Stimulated activated memory B cell treated with anti-CD40 and anti-IgM and Interleukin-4, amounts not matched to agents 10 μg/mL and 1 μg/mL and 100 μg/mL, for 72 hours (primary cell): ENCODE results near the gene CHKA.

ENCODE experiments used
- ATAC-seq: fragments of 150-1000 bp; cut with Tn5 transposase; 2 replicates; pipeline ENCODE4 v1.10.0; 2021
- H3K27ac Mint-ChIP-seq: one replicate; pipeline ENCODE4 v1.8.0; 2022; ENCODE audit warnings: mild to moderate bottlenecking, mixed read lengths
- H3K27me3 Mint-ChIP-seq: one replicate; pipeline ENCODE4 v1.8.0; 2022; ENCODE audit warnings: mixed read lengths
- H3K36me3 Mint-ChIP-seq: one replicate; pipeline ENCODE4 v1.8.0; 2022; ENCODE audit warnings: mixed read lengths
- H3K4me1 Mint-ChIP-seq: one replicate; pipeline ENCODE4 v1.8.0; 2022; ENCODE audit warnings: mixed read lengths
- H3K4me3 Mint-ChIP-seq: one replicate; pipeline ENCODE4 v1.8.0; 2022; ENCODE audit warnings: mild to moderate bottlenecking, moderate library complexity, mixed read lengths
- H3K9me3 Mint-ChIP-seq: one replicate; pipeline ENCODE4 v1.8.0; 2022; ENCODE audit warnings: mixed read lengths

CHKA gene

DNA sequence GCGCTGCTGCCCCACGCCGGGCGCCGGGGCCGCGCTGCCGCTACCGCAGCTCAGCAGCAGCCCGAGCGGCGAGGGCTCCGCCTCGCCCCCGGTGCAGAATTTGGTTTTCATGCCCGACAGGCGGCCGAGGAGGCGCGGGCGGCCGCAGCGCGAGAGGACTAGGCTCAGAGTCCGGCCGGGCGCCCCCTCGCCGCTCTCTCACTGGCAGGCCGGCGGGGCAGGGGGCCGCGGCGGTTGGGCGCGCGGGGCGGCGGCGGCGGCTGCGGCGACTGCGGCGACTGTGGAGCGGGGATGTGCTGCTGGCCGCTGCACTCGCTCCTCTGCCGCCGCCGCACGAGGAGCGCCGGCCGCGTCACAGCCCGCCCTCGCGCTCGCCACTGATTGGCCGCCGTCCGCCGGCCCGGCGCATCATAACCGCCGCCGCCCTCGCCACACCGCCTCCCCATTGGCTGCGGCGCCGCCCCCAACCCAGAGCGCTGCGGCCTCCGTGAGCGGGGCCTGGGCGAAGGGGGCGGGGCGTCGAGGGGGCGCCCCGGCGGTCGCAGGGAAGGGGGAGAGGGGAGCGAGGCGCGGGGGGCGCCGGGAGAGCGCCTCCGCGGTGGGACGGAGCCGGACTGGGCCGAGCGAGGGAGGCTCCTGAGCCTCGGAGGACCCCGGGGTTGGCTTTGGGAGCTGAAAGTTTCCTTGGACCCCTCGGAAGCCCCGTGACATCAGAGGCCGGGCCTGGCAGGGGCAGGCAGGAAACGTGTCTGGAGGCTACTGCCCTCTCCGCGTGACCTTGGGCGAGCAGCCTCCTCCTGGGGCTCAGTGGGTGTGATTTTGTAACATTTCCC, at the start of gene CHKA:
Gene CHKA, minus strand, starts transcription at position 322 of the 833 bp plus-strand sequence. Its CDS starts 211 bp downstream, at position 111.
- H3K9me3 Mint-ChIP-seq, result no peaks in the 10 kb centered on the region
- H3K4me1 Mint-ChIP-seq, result peaks cover 28% of the 10 kb centered on the region
- H3K27ac Mint-ChIP-seq, result peak within 1 kb of the TSS; percentile 92
- H3K27me3 Mint-ChIP-seq, result no peaks in the 10 kb centered on the region
- H3K36me3 Mint-ChIP-seq, result no peaks in the 10 kb centered on the region
- ATAC-seq, result peak; percentile 96
- peak within 1 kb of the TSS; percentile 91 for H3K4me3 Mint-ChIP-seq

DNA sequence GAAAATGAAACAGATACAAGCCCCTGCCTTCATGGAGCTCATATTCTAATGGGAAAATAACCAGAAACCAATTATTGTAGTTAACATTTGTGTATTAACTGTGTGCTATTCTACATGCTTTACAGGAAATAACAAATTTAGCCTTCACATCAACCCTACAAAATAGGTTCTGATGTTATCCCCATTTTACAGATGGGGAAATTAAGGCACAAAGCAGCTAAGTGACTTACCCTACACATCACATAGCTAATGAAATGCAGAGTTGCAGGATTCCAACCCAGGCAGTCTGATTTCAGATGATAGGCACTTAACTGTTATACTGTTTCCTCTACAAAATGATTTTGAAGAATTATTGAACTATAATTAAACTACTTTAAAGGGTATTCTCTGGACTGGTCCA, 48.3 kb upstream of the CHKA start:
- no peak overlapping the region for H3K27ac Mint-ChIP-seq
- no peaks in the 10 kb centered on the region for H3K4me1 Mint-ChIP-seq
- peaks cover 47% of the 10 kb centered on the region for H3K36me3 Mint-ChIP-seq
- H3K4me3 Mint-ChIP-seq, result no peak overlapping the region
- no peaks in the 10 kb centered on the region for H3K27me3 Mint-ChIP-seq
- ATAC-seq, result no peak
- H3K9me3 Mint-ChIP-seq, result no peaks in the 10 kb centered on the region

DNA sequence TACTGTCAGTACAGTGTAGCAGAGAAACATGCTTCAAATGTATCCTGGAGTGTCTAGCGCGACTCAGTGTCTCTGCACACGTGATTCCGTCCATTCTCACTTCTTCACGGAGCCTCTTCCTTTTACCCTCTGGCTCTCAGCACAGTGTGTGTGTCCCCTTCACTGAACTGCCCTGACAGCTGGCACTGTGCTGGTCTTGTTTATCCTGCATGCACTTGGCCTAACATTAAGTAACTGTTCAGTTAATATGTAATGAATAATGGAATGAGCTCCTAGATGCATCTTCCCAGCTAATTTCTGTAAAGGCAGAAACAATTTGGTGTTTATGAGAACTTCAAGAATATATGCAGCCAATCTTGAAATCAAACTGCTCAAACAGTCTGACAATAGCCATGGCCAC, 47.5 kb upstream of the CHKA start:
- Mint-ChIP-seq H3K27me3 (no peaks in the 10 kb centered on the region), H3K9me3 (no peaks in the 10 kb centered on the region), H3K4me3 (no peak overlapping the region), H3K27ac (no peak overlapping the region), H3K36me3 (peaks cover 46% of the 10 kb centered on the region), H3K4me1 (peaks cover 5% of the 10 kb centered on the region)
- ATAC-seq, result no peak

DNA sequence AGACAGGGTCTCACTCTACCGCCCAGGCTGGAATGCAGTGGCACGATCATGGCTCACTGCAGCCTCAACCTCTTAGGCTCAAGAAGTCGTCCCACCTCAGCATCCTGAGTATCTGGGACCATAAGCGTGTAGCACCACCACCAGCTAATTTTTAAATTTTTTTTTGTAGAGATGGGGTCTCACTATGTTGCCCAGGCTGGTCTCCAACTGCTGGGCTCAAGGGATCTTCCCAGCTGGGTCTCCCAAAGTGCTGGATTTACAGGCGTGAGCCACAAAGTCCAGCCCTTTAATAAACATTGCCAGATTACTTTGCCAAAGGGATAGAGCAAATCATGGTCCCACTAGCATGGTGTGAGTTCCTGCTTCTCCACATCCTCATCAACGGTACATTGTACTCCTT, 46.3 kb upstream of the CHKA start:
- H3K27me3 Mint-ChIP-seq, result no peaks in the 10 kb centered on the region
- peaks cover 49% of the 10 kb centered on the region for H3K36me3 Mint-ChIP-seq
- ATAC-seq, result no peak
- H3K4me3 Mint-ChIP-seq, result no peak overlapping the region
- H3K27ac Mint-ChIP-seq, result no peak overlapping the region
- peaks cover 5% of the 10 kb centered on the region for H3K4me1 Mint-ChIP-seq
- no peaks in the 10 kb centered on the region for H3K9me3 Mint-ChIP-seq

DNA sequence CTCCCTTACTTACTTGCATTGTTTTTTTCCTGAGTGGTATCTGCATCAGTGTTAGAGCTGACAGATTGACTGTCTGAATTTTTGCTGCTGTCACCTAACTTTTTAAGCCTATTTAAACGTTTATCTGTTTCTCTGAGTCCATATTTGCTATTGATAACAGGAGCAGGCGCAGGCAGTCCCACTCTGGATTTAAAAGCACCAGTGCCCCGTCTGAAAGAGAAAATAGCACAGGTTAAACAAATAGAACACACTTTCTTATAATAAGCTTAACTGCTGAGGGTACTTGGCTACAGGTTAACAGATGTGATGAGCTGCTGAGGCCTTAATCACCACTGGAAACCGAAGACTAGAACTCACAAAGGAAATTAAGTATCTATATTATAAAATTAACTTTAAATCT, 45.8 kb upstream of the CHKA start:
- peaks cover 54% of the 10 kb centered on the region for H3K36me3 Mint-ChIP-seq
- H3K4me1 Mint-ChIP-seq, result peaks cover 5% of the 10 kb centered on the region
- no peaks in the 10 kb centered on the region for H3K9me3 Mint-ChIP-seq
- H3K27me3 Mint-ChIP-seq, result no peaks in the 10 kb centered on the region
- no peak for ATAC-seq
- H3K4me3 Mint-ChIP-seq, result no peak overlapping the region
- H3K27ac Mint-ChIP-seq, result no peak overlapping the region

DNA sequence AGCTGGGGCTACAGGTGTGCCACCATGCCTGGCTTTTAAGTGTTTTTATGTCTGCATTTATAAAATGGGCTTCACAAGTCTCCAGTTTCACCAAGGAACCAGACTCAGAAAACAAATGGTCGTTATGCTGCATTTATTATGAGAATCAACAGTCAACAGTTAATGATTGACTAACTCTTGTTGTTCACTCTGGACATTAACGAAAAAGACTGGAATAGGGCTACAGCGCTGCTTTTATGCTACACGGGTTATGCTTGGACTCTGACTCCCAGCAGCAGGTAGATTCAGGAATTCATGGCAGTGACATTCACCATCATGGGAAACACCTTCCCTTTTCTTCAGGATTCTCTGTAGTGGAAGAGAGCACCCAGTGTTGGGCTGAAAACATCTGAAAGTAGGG, 44.4 kb upstream of the CHKA start:
- ATAC-seq, result no peak
- no peak overlapping the region for H3K4me3 Mint-ChIP-seq
- H3K36me3 Mint-ChIP-seq, result peaks cover 55% of the 10 kb centered on the region
- no peaks in the 10 kb centered on the region for H3K27me3 Mint-ChIP-seq
- H3K9me3 Mint-ChIP-seq, result no peaks in the 10 kb centered on the region
- peaks cover 5% of the 10 kb centered on the region for H3K4me1 Mint-ChIP-seq
- H3K27ac Mint-ChIP-seq, result no peak overlapping the region

DNA sequence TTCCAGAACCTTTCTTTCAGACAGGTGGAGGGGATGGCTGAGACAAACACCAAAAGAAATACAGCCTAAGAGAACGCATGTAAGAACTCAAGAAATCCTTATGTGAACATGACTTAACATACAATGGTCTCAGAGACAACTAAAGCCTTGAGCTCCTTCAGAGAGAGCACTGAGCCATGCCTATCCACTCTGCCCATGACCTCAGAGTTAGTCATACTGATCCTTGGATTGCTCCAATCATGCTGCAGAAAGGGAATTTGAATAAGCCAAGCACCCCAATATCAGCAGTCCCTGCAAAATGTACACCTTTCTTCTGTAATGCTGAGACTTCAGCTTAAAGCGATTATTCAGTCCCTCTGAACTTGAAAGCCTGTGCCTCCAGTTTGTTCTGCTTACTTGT, 43.2 kb upstream of the CHKA start:
- H3K27ac Mint-ChIP-seq, result no peak overlapping the region
- no peak for ATAC-seq
- H3K9me3 Mint-ChIP-seq, result no peaks in the 10 kb centered on the region
- H3K4me1 Mint-ChIP-seq, result peaks cover 5% of the 10 kb centered on the region
- no peaks in the 10 kb centered on the region for H3K27me3 Mint-ChIP-seq
- peaks cover 53% of the 10 kb centered on the region for H3K36me3 Mint-ChIP-seq
- no peak overlapping the region for H3K4me3 Mint-ChIP-seq

DNA sequence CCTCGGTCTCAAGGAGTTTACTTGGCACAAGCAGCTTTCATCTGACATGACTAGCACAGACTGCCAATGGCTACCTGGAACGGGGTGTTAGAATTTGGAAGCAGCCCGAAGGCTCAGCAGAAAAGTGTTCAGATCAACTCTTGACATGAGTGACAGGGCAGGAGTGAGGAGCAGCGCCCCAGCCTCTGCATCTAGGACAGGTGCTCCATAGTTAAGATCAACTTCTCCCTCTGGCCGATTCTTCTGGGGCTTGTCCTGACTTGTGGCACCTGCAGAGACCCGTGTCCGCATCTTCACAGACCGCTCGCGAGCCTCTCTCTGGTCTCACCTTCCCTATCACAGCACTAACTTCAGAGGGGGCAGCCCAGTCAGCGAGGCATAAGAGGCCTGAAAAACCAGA, 42.5 kb upstream of the CHKA start:
- Mint-ChIP-seq H3K9me3 (no peaks in the 10 kb centered on the region), H3K36me3 (peaks cover 56% of the 10 kb centered on the region), H3K27ac (no peak overlapping the region), H3K27me3 (no peaks in the 10 kb centered on the region), H3K4me3 (no peak overlapping the region), H3K4me1 (peaks cover 5% of the 10 kb centered on the region)
- ATAC-seq, result no peak

DNA sequence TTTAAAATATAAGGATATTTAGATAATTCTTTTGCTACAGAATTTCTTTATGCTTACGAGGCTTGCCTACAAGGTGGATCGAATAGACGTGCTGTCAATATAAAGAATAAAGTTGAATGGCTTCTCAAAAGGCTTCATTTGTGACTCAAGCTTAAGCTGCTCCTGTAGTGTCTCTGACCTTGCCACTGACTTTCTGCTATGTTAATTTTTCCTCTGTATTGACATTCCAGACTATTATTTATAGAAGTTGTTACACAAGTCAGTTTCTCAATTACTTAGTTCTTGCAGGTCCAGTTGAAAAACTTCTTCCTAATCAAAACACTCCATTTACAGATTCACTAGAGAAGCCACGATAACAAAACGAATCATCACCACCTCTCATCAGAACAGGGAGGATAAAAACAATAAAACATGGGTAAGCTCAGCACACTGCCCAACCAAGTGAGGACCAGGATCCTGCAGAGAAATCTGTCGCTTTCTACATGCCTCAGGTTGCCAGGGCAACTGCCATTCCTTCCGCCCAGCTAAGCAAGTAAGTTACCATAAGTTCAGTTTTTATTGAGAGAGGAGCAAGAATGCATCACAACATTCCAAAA, 39.0 kb upstream of the CHKA start:
- no peaks in the 10 kb centered on the region for H3K9me3 Mint-ChIP-seq
- no peak for ATAC-seq
- H3K4me3 Mint-ChIP-seq, result no peak overlapping the region
- peaks cover 5% of the 10 kb centered on the region for H3K4me1 Mint-ChIP-seq
- peaks cover 57% of the 10 kb centered on the region for H3K36me3 Mint-ChIP-seq
- H3K27ac Mint-ChIP-seq, result no peak overlapping the region
- no peaks in the 10 kb centered on the region for H3K27me3 Mint-ChIP-seq

DNA sequence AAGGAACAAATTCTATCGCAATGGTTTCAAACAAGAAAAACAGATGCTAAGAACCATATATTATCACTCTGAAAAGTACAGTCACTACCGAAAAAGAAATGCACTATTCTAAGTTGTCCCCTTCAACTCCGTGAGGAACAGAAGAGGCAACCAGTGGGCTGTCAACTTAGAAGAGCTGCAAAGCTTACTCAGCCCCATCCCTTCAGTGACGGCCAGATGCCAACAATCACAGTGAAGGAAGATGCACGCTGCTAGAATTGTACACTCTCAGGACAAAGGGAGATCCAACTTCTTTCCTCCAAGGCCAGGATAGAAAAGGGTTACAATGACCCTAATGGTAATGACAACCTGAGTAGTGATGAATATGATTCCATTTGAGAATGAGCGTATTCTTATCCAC, 38.5 kb upstream of the CHKA start:
- ATAC-seq, result no peak
- Mint-ChIP-seq H3K27me3 (no peaks in the 10 kb centered on the region), H3K9me3 (no peaks in the 10 kb centered on the region), H3K4me1 (peaks cover 5% of the 10 kb centered on the region), H3K27ac (no peak overlapping the region), H3K36me3 (peaks cover 57% of the 10 kb centered on the region), H3K4me3 (no peak overlapping the region)

DNA sequence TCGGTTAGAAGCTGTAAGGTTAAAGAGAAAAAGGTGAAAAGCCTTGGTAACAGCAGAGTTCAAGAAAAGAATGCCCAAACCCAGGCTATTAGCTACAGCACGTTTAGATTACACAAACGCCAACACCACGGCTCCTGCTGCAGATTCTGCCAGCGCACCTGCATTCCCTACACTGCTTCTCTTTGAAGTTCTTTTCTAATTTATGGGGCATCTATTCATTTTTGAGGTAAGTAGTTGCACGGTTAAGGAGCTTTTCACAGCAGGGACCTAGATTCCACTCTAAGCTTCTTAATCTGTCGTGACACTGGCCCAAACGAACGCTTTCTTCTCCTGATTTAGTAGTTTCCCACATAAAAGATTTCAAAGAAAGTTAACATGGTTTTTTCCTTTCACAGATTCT, 38.0 kb upstream of the CHKA start:
- no peaks in the 10 kb centered on the region for H3K27me3 Mint-ChIP-seq
- no peak overlapping the region for H3K27ac Mint-ChIP-seq
- H3K4me1 Mint-ChIP-seq, result peaks cover 2% of the 10 kb centered on the region
- H3K9me3 Mint-ChIP-seq, result no peaks in the 10 kb centered on the region
- no peak overlapping the region for H3K4me3 Mint-ChIP-seq
- ATAC-seq, result no peak
- peaks cover 54% of the 10 kb centered on the region for H3K36me3 Mint-ChIP-seq

DNA sequence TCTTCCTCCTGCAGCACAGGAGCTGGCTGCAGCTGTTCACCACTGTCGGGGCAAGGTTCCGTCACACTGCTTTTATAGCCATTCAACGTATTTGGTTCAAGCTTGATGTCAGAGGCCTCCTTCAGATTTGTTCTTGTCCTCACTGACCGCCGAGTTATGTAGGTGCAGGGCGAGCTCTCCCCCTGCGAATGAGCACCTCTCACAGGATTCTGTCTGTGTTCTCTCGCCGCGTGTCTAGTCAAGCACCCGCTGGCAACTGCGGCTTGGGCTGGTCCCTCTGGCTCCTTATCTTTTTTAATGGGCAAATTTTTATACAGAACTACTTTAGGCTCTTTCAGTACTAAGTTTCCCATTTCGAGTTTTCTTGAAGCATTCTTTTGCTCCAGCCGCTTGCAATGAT, 37.4 kb upstream of the CHKA start:
- Mint-ChIP-seq H3K4me1 (no peaks in the 10 kb centered on the region), H3K27me3 (no peaks in the 10 kb centered on the region), H3K36me3 (peaks cover 50% of the 10 kb centered on the region), H3K4me3 (no peak overlapping the region), H3K27ac (no peak overlapping the region), H3K9me3 (no peaks in the 10 kb centered on the region)
- no peak for ATAC-seq

DNA sequence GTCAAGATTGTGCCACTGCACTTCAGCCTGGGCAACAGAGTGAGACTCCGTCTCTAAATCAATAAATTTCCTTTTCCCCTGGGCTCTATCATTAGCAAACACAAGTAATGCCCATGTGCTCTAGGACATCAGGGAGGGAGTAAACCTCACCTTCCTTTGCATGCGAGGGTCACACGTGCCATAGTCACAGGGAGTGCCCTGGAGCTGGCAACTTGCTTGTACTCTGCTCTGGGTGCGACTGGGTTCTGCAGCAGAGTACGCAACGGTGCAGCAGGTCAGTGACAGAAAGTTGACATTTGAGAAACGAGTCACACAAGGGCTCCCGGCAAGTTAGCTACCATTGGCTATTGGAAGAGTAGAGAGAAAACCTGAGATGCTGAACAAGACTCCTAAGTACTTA, 32.6 kb upstream of the CHKA start:
- H3K4me1 Mint-ChIP-seq, result no peaks in the 10 kb centered on the region
- H3K9me3 Mint-ChIP-seq, result no peaks in the 10 kb centered on the region
- no peaks in the 10 kb centered on the region for H3K27me3 Mint-ChIP-seq
- ATAC-seq, result no peak
- H3K27ac Mint-ChIP-seq, result no peak overlapping the region
- no peak overlapping the region for H3K4me3 Mint-ChIP-seq
- H3K36me3 Mint-ChIP-seq, result peaks cover 16% of the 10 kb centered on the region

DNA sequence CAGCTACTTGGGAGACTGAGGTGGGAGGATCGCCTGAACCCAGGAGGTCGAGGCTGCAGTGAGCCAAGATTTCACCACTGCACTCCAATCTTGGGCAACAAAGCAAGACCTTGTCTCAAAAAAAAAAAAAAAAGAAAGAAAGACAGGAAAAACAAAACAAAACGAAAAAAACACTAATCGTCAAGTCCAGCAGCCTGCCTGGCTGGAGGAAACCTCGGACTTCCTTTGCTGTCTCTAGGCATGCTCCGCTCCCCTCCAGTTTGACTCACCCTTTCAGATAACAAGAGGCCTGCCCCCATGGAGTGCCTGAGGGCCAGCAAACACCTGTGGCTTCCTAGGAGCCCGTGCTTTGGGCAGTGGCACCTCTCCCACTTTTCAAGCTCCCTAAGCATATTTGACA, 28.8 kb upstream of the CHKA start:
- Mint-ChIP-seq H3K36me3 (no peaks in the 10 kb centered on the region), H3K4me3 (no peak overlapping the region), H3K27me3 (peaks cover 18% of the 10 kb centered on the region), H3K27ac (no peak overlapping the region), H3K9me3 (no peaks in the 10 kb centered on the region), H3K4me1 (no peaks in the 10 kb centered on the region)
- ATAC-seq, result no peak

DNA sequence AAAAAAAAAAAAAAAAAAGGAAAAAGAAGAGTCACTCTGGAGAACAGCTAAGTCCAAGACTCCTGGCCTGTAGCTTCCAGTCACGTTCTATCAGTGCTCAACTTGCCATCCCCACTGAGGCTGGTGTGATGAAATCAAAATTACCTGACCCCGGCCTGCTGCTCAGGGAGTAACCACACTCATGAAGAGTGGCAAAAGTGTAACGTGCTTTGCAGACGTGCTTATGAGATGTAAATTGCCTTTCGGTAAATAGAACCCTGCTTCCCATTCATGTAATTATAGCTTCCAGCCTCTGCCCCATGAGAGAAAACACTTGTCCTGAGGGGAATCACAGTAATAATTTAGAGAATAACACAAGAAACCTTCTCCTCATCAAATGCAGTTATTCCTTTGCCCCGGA, 28.2 kb upstream of the CHKA start:
- Mint-ChIP-seq H3K9me3 (no peaks in the 10 kb centered on the region), H3K27ac (no peak overlapping the region), H3K27me3 (peaks cover 22% of the 10 kb centered on the region), H3K4me3 (no peak overlapping the region), H3K36me3 (no peaks in the 10 kb centered on the region), H3K4me1 (no peaks in the 10 kb centered on the region)
- ATAC-seq, result no peak

DNA sequence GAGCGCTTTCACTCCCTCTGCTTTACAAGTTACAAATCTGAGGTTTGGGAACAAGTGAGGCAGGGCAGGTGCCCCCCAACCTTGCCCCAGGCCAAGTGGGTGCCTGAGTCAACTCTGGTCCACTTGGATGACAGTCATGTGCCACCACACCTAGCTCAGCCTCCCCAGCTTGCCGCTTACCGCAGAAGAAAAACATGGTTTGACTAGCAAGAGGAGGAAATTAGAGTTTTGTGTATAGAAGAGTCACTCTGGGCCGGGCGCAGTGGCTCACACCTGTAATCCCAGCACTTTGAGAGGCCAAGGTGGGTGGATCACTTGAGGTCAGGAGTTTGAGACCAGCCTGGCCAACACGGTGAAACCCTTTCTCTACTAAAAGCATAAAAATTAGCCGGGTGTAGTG, 27.7 kb upstream of the CHKA start:
- Mint-ChIP-seq H3K4me1 (no peaks in the 10 kb centered on the region), H3K27me3 (peaks cover 22% of the 10 kb centered on the region), H3K4me3 (no peak overlapping the region), H3K36me3 (no peaks in the 10 kb centered on the region), H3K9me3 (no peaks in the 10 kb centered on the region), H3K27ac (no peak overlapping the region)
- ATAC-seq, result no peak
